Breast epithelium (tissue), 4 donors: ENCODE measurements around the gene RAB5IF. TPM values are rescaled to one million over a fixed set of nuclear protein-coding genes. Genes with fewer than 3 reads are reported as not detected.
"Not testable (repeated sequence)": the region's sequence is repeated elsewhere in the genome, so short reads cannot be mapped to it uniquely, and the experiment has no call there.

Experiments used
- DNase-seq, 2 donors: peaks; one replicate each; pipeline ENCODE4 v3.0.0-alpha.2; 2019; ENCODE audit warnings: low spot score in 2 of 2
- H3K27ac ChIP-seq, 2 donors: fragments of 200-600 bp; sonication (generic) in 1 of 2; one replicate each; pipeline ENCODE4 v1.5.1; 2016 to 2019; ENCODE audit warnings: mild to moderate bottlenecking in 1 of 2
- H3K27me3 ChIP-seq, 2 donors: fragments of 200-600 bp; sonication (generic) in 1 of 2; one replicate each; pipeline versions ENCODE4 v1.5.1 to v1.6.0; 2017 to 2019; ENCODE audit warnings: control low read depth in 1 of 2, mild to moderate bottlenecking in 1 of 2
- H3K36me3 ChIP-seq: fragments of 200-600 bp; one replicate; pipeline ENCODE4 v1.5.1; 2019
- H3K4me1 ChIP-seq, 2 donors: fragments of 200-600 bp; sonication (generic); one replicate each; pipeline ENCODE4 v1.5.1; 2016 to 2019; ENCODE audit warnings: control low read depth in 1 of 2
- H3K4me3 ChIP-seq, 3 donors: fragments of 200-600 bp; sonication (generic); 1 replicate in 2 of 3; 2 replicates in 1 of 3; pipeline ENCODE4 v1.5.1; 2016 to 2019; ENCODE audit warnings: mild to moderate bottlenecking in 3 of 3, moderate library complexity in 2 of 3
- H3K9me3 ChIP-seq, 2 donors: fragments of 200-600 bp; sonication (generic) in 1 of 2; one replicate each; pipeline ENCODE4 v1.5.1; 2016 to 2019; ENCODE audit warnings: control low read depth in 1 of 2
- POLR2A ChIP-seq: fragments of 450-650 bp; IDR thresholded peaks from one replicate; pipeline ENCODE4 v1.6.1; 2016; ENCODE audit warnings: antibody characterized with exemption, mild to moderate bottlenecking, moderate library complexity
- POLR2AphosphoS5 ChIP-seq, 3 donors: sonication (generic); formaldehyde crosslinking; IDR thresholded peaks; one replicate each; pipeline ENCODE4 v1.6.1; 2017; ENCODE audit warnings: antibody characterized with exemption in 3 of 3
- intact Hi-C: fragments of 100-400 bp; cut with DNase I; formaldehyde crosslinking; loops from one replicate; pipeline ENCODE4 v1.15.1; 2023; ENCODE audit warnings: low total_unique reads
- total RNA-seq, 3 donors: library from RNA; depleted of rRNA; stranded (reverse); fragments of >200 nt; gene quantifications; one replicate each; pipeline ENCODE4 v1.1.0, GENCODE V29; 2016
- TF ChIP-seq, protein P1 (sequence below), 3 donors: fragments of 450-650 bp; IDR thresholded peaks; one replicate each; pipeline ENCODE4 v1.5.1; 2016 to 2017; ENCODE audit warnings: antibody characterized with exemption in 3 of 3, mild to moderate bottlenecking in 3 of 3, moderate library complexity in 3 of 3

RAB5IF gene
- total RNA-seq, 3 donors from 2014 or later = 70.2 to 79.9 (median 77.7) TPM

DNA sequence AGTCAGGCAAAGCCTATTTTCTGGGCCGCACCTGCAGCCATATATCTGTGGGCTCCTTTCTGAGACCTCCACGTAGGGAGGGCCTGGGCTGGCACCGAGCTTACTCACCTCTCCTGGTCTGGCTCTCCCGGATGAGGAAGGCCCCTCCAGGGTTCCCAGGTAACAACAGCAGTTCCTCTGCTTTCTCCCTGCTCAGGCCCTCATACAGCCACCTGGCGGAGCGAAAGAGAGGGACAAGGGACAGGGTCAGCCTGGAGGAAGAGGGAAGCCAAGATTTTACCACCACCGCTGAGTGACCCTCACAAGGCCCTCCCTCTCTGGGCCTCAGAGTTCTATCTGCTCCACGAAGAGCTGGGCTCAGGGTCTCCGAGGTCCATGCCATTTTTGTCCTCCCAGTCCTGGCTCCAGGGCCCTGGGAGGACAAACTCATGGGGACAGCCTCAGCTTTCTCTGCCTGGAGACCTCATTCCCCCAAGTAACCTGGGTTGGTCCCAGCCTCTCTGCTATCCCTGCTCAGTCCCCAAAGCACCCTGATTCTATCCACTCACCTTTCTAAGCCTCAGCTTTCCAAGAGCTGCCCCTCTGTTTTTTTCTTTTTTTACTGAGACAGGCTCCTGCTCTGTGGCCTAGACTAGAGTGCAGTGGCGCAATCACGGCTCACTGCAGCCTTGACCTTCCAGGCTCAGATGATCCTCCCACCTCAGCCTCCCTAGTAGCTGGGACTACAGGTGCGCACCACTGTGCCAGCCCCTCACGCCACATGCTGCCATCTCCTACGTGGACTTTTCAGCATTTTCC is 27.1 kb downstream of the RAB5IF start:
- no peak overlapping the region for H3K27ac ChIP-seq
- intact Hi-C loops = no loop called here
- no peaks in the 10 kb centered on the region for H3K27me3 ChIP-seq
- no peak for DNase-seq
- TF ChIP-seq POLR2AphosphoS5 (IDR thresholded peaks at IDR 0.05) (no peak), POLR2A (no peak)
- TF ChIP-seq, protein P1, sequence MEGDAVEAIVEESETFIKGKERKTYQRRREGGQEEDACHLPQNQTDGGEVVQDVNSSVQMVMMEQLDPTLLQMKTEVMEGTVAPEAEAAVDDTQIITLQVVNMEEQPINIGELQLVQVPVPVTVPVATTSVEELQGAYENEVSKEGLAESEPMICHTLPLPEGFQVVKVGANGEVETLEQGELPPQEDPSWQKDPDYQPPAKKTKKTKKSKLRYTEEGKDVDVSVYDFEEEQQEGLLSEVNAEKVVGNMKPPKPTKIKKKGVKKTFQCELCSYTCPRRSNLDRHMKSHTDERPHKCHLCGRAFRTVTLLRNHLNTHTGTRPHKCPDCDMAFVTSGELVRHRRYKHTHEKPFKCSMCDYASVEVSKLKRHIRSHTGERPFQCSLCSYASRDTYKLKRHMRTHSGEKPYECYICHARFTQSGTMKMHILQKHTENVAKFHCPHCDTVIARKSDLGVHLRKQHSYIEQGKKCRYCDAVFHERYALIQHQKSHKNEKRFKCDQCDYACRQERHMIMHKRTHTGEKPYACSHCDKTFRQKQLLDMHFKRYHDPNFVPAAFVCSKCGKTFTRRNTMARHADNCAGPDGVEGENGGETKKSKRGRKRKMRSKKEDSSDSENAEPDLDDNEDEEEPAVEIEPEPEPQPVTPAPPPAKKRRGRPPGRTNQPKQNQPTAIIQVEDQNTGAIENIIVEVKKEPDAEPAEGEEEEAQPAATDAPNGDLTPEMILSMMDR (IDR thresholded peaks at IDR 0.05) = no peak
- H3K36me3 ChIP-seq = no peaks in the 10 kb centered on the region
- H3K4me3 ChIP-seq = no peak overlapping the region
- H3K9me3 ChIP-seq = no peaks in the 10 kb centered on the region
- H3K4me1 ChIP-seq = no peaks in the 10 kb centered on the region

DNA sequence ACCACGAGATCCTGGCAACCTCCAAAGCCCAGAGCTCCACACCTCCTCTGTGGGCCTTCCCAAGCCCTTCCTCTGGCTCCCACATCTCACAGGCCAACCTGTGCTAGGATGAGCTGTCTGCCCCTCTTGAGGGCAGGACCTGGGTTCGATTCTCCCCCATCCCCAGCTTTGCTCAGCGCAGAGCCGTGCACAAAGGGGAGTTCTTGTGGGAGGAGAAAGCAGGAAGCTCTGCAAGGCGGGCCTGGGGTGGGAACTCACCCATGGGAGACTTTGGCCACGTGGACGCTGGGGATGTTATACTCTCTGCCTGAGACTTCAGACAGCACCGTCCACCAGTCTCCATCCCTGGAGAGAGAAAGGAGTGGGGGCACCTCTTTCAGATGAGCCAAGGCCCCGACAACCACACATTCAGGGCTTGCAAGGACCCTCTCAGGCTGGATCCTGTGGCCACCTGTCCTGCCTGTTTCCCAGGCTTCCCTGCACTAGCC is 27.8 kb downstream of the RAB5IF start:
- TF ChIP-seq, protein P1 (IDR thresholded peaks at IDR 0.05) = no peak
- no peak for TF ChIP-seq POLR2A
- TF ChIP-seq POLR2AphosphoS5 (IDR thresholded peaks at IDR 0.05) = no peak
- DNase-seq = no peak
- H3K36me3 ChIP-seq = no peaks in the 10 kb centered on the region
- H3K4me1 ChIP-seq = no peaks in the 10 kb centered on the region
- intact Hi-C loops = no loop called here
- H3K9me3 ChIP-seq = no peaks in the 10 kb centered on the region
- H3K27me3 ChIP-seq = no peaks in the 10 kb centered on the region
- H3K27ac ChIP-seq = no peak overlapping the region
- no peak overlapping the region for H3K4me3 ChIP-seq

DNA sequence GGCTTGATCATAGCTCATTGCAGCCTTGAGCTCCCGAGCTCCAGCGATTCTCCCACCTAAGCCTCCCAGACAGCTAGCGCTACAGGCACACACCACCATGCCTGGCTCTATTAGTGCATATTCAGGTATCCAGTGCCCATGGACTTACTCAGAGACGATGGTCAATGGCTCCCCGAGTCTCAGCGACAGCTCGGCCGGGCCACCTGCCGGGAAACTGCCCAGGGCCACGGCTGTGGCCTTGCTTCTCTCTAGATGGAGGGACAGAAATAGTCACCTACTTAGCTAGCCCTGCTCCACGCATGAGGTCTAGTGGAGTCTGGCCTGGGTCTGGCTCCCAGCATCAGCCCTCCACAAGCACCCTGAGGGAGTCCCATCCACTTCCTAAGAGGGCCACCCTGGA is 28.8 kb downstream of the RAB5IF start:
- no peaks in the 10 kb centered on the region for H3K27me3 ChIP-seq
- DNase-seq = no peak
- H3K9me3 ChIP-seq = no peaks in the 10 kb centered on the region

DNA sequence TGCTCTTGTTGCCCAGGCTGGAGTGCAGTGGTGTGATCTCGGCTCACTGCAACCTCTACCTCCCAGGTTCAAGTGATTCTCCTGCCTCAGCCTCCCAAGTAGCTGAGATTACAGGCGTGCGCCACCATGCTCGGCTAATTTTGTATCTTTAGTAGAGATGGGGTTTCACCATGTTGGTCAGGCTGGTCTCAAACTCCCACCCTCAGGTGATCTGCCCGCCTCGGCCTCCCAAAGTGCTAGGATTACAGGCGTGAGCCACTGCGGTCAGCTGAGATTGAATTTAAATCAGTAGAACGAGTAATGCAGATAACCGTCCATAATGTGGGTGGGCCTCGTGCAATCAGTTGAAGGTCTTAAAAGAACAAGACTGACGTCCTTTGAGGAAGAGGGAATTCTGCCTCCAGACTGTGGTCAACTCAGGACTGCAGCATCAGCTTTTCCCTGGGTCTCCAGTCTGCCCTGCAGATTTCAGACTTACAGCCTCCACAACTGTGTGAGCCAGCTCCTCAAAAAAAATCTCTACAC is 33.4 kb downstream of the RAB5IF start:
- H3K27me3 ChIP-seq, intact Hi-C loops, H3K4me3 ChIP-seq, H3K36me3 ChIP-seq, H3K27ac ChIP-seq, H3K4me1 ChIP-seq, H3K9me3 ChIP-seq, DNase-seq: not testable (repeated sequence)

More for the DNA sequence above, 28.8 kb downstream of the RAB5IF start:
- no peak overlapping the region for H3K27ac ChIP-seq
- H3K4me3 ChIP-seq = no peak overlapping the region
- H3K36me3 ChIP-seq = no peaks in the 10 kb centered on the region
- TF ChIP-seq POLR2A (no peak), POLR2AphosphoS5 (IDR thresholded peaks at IDR 0.05) (no peak)
- TF ChIP-seq, protein P1 (IDR thresholded peaks at IDR 0.05) = no peak
- intact Hi-C loops = no loop called here
- H3K4me1 ChIP-seq = no peaks in the 10 kb centered on the region

DNA sequence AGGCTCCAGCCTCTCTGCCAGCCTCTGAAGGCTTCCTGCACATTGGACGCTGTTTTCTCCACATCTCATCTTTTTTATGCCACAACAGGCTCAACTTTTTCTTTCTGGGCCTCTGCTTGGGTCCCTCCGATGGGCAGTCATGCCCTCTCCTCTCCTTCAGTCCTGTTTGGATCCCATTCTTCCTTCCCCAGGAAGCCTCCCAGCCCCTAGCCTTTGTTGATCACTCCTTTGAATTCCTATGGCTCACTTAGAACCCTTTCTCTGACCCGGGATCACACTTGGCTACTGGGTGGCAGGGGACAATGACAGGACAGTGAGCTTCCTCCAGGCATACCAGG is 35.9 kb downstream of the RAB5IF start:
- Histone ChIP-seq H3K36me3 (no peaks in the 10 kb centered on the region), H3K27me3 (no peaks in the 10 kb centered on the region), H3K4me3 (no peak overlapping the region), H3K27ac (no peak overlapping the region), H3K4me1 (no peaks in the 10 kb centered on the region), H3K9me3 (no peaks in the 10 kb centered on the region)
- TF ChIP-seq POLR2A = no peak
- TF ChIP-seq POLR2AphosphoS5 (IDR thresholded peaks at IDR 0.05) = no peak
- TF ChIP-seq, protein P1 (IDR thresholded peaks at IDR 0.05) = no peak
- intact Hi-C loops = no loop called here
- no peak for DNase-seq
